SKM-1 treated with dmso at 0.1 percent for 144 hours (cell line): ENCODE measurements around the gene LURAP1L.
"Not testable (repeated sequence)": the region's sequence is repeated elsewhere in the genome, so short reads cannot be mapped to it uniquely, and the experiment has no call there.

Experiments used
- DNase-seq: peaks from one replicate; lab custom pipeline; 2025; ENCODE audit not compliant: unreplicated experiment; lab: John Stamatoyannopoulos, UW

The LURAP1L gene

GRCh38 chr9:12855066-12855465 is 80.2 kb downstream of the LURAP1L start:
- no peak for DNase-seq

GRCh38 chr9:12856603-12857002 is 81.8 kb downstream of the LURAP1L start:
- no peak for DNase-seq

- DNase-seq: no peak
Measured at GRCh38 chr9:12859704-12860251, 85.0 kb downstream of the LURAP1L start.

GRCh38 chr9:12860998-12861397 is 86.2 kb downstream of the LURAP1L start:
- DNase-seq: no peak

- DNase-seq: no peak
Measured at GRCh38 chr9:12862611-12863410, 88.0 kb downstream of the LURAP1L start.

GRCh38 chr9:12863618-12864017 is 88.8 kb downstream of the LURAP1L start:
- no peak for DNase-seq

- DNase-seq: not testable (repeated sequence)
Measured at GRCh38 chr9:12865380-12865779, 90.6 kb downstream of the LURAP1L start.
